Hippocampal formation (tissue), 2 donors: Measurements from ENCODE around the gene BANK1.
"Not testable (repeated sequence)": the region's sequence is repeated elsewhere in the genome, so short reads cannot be mapped to it uniquely, and the experiment has no call there.

Experiments
- DNase-seq, 2 donors: peaks; one replicate each; lab custom pipeline; 2025; lab: John Stamatoyannopoulos, UW

The BANK1 gene

GRCh38 chr4:101888472-101888871 lies 97.9 kb downstream of the BANK1 start:
- DNase-seq: no peak

- not testable (repeated sequence) for DNase-seq
These were observed 115.0 kb downstream of the BANK1 start for GRCh38 chr4:101905527-101905926.

- DNase-seq: no peak
These were observed 120.3 kb downstream of the BANK1 start for GRCh38 chr4:101910786-101911373.

GRCh38 chr4:101911616-101912015 lies 121.1 kb downstream of the BANK1 start:
- DNase-seq: no peak

- DNase-seq: no peak
These were observed 124.2 kb downstream of the BANK1 start for GRCh38 chr4:101914761-101915160.

- no peak for DNase-seq
These were observed 128.9 kb downstream of the BANK1 start for GRCh38 chr4:101919373-101919977.

- no peak for DNase-seq
These were observed 130.8 kb downstream of the BANK1 start for GRCh38 chr4:101921370-101921769.

- DNase-seq: no peak
These were observed 141.1 kb downstream of the BANK1 start for GRCh38 chr4:101931619-101932018.

- DNase-seq: no peak
These were observed 143.3 kb downstream of the BANK1 start for GRCh38 chr4:101933855-101934254.

- DNase-seq: no peak
These were observed 148.3 kb downstream of the BANK1 start for GRCh38 chr4:101938836-101939235.

- no peak for DNase-seq
These were observed 151.4 kb downstream of the BANK1 start for GRCh38 chr4:101941816-101942358.

- DNase-seq: no peak
These were observed 152.4 kb downstream of the BANK1 start for GRCh38 chr4:101942891-101943290.

- DNase-seq: no peak
These were observed 154.1 kb downstream of the BANK1 start for GRCh38 chr4:101944649-101945048.

GRCh38 chr4:101948055-101948454 lies 157.5 kb downstream of the BANK1 start:
- no peak for DNase-seq

GRCh38 chr4:101948951-101949350 lies 158.4 kb downstream of the BANK1 start:
- DNase-seq: no peak

GRCh38 chr4:101950258-101950979 lies 159.9 kb downstream of the BANK1 start:
- no peak for DNase-seq

GRCh38 chr4:101952985-101953384 lies 162.5 kb downstream of the BANK1 start:
- no peak for DNase-seq

- no peak for DNase-seq
These were observed 163.4 kb downstream of the BANK1 start for GRCh38 chr4:101953949-101954348.

- DNase-seq: no peak
These were observed 163.8 kb downstream of the BANK1 start for GRCh38 chr4:101954351-101954750.

- DNase-seq: no peak
These were observed 164.6 kb downstream of the BANK1 start for GRCh38 chr4:101954975-101955678.

- DNase-seq: no peak
These were observed 165.7 kb downstream of the BANK1 start for GRCh38 chr4:101956068-101956825.

GRCh38 chr4:101958547-101958946 lies 168.0 kb downstream of the BANK1 start:
- no peak for DNase-seq
